Fibroblast of the aortic adventitia (primary cell): ENCODE measurements around the gene CDKN2D. TPM values are rescaled to one million over a fixed set of nuclear protein-coding genes. Genes with fewer than 3 reads are reported as not detected.
A peak's percentile ranks its signal among the peaks of the same experiment; 100 is the strongest.
"Not testable (repeated sequence)": the region's sequence is repeated elsewhere in the genome, so short reads cannot be mapped to it uniquely, and the experiment has no call there.

Experiments used
- DNase-seq: peaks from one replicate; pipeline ENCODE4 v3.0.0-alpha.2; 2010; ENCODE audit warnings: low read depth
- H3K4me3 ChIP-seq: 2 replicates; pipeline ENCODE4 v1.5.1; 2011; ENCODE audit warnings: low read depth, mild to moderate bottlenecking, control low read depth, low read length, moderate library complexity
- total RNA-seq: library from RNA; depleted of rRNA; stranded (reverse); fragments of >200 nt; gene quantifications from 2 replicates; pipeline ENCODE4 v1.2.3, GENCODE V29; 2012; ENCODE audit warnings: low replicate concordance
- TF ChIP-seq, protein P1 (sequence below): IDR thresholded peaks from 2 replicates; pipeline ENCODE4 v1.5.1; 2011; ENCODE audit warnings: mild to moderate bottlenecking, low read length, control low read depth, inconsistent platforms; ENCODE audit not compliant: insufficient read depth

CDKN2D gene
- total RNA-seq, 1 donor: 9.2 TPM

DNA sequence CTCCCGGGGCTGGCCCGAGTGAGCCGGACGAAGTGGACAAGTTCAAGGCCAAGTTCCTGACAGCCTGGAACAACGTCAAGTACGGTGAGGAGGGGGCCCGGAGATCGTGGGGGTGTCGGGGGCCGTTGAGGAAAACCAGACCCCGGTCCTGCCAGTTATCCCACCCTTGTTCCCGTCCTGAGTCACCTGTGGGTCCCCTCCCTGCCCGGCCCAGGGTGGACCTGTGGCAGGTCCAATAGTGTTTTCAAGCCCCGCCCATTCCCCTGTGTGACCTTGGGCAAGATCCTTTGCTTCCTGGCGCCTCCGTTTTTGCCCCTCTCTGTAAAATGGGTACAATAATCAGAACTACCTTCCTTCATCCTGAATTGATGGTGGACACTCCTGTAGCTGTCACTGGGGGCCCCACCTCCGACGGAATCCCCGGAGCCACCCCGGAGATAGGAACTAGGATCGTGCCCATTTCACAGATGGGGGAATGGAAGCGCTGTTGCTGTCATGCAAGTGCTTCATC is 24.5 kb downstream of the CDKN2D start:
- peak overlapping the region; percentile 81 for H3K4me3 ChIP-seq
- DNase-seq: no peak
- TF ChIP-seq, protein P1, sequence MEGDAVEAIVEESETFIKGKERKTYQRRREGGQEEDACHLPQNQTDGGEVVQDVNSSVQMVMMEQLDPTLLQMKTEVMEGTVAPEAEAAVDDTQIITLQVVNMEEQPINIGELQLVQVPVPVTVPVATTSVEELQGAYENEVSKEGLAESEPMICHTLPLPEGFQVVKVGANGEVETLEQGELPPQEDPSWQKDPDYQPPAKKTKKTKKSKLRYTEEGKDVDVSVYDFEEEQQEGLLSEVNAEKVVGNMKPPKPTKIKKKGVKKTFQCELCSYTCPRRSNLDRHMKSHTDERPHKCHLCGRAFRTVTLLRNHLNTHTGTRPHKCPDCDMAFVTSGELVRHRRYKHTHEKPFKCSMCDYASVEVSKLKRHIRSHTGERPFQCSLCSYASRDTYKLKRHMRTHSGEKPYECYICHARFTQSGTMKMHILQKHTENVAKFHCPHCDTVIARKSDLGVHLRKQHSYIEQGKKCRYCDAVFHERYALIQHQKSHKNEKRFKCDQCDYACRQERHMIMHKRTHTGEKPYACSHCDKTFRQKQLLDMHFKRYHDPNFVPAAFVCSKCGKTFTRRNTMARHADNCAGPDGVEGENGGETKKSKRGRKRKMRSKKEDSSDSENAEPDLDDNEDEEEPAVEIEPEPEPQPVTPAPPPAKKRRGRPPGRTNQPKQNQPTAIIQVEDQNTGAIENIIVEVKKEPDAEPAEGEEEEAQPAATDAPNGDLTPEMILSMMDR: no peak

DNA sequence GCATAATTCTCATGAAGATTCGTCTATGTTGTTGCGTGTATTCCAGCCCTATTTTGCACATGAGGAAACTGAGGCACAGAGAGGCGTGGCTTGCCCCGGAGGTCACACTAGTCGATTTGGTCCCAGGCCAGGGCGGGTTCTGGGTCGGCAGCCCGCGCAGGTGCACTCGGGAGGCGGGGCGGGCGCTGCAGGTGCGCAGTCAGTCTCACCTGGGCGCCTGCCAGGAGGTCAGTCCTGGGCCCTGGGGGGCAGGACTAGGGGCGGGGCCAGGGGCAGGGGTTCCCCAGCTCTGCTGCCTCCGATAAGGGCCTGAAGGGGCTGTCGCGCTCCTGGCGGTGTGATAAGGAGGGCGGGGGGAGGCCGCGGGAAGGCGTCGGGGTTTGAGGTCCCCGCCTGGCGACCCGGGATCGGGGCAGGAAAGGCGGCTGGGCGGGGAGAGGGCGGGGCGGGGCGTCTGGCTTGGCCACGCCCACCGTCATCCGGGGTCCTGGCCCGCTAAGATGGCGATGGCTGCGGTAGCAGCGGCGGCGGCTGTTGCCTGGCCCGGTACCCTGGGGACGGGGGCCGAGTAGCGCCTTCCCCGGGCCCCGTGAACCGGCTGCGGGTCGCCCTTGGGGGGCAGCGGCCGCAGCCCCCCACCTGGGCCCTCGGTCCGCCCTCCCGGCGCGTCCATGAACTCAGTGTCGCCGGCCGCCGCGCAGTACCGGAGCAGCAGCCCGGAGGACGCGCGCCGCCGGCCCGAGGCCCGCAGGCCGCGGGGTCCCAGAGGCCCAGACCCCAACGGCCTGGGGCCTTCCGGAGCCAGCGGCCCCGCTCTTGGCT is 25.1 kb downstream of the CDKN2D start, which contains the start of gene ATG4D:
ATG4D (plus strand) TSS at position 485 of the 822 bp plus-strand sequence; CDS start at position 672, 187 bp downstream.
- TF ChIP-seq, protein P1: no peak
- DNase-seq: peak; percentile 53
- peak within 1 kb of the TSS; percentile 81 for H3K4me3 ChIP-seq

DNA sequence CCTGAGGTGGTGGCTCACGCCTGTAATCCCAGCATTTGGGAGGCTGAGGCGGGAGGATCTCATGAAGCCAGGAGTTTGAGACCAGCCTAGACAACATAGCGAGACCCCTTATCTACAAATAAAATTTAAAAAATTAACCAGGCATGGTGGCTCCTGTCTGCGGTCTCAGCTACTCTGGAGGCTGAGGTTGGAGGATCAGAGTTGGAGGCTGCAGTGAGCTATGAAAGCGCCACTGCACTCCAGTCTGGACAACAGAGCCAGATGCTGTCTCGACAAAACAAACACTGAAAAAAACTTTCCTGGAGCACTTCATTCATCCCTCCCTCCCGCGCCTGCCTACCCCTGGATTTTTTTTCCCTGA is 25.7 kb downstream of the CDKN2D start:
- TF ChIP-seq, protein P1: no peak
- no peak overlapping the region for H3K4me3 ChIP-seq
- no peak for DNase-seq

DNA sequence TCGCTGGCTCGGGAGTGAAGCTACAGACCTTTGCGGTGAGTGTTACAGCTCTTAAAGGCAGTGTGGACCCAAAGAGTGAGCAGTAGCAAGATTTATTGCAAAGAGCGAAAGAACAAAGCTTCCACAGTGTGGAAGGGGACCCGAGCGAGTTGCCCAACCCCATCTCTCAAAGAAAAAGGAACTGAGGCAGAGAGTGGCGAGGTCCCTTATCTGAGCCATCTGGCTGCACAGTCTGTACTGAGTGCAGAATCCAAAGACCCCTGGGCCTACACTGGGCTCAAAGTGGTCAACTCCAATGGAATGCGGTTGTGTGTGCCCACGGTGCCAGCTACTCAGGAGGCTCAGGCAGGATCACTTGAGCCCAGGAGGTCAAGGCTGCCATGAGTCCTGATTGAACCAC is 29.8 kb downstream of the CDKN2D start:
- H3K4me3 ChIP-seq, DNase-seq: not testable (repeated sequence)

DNA sequence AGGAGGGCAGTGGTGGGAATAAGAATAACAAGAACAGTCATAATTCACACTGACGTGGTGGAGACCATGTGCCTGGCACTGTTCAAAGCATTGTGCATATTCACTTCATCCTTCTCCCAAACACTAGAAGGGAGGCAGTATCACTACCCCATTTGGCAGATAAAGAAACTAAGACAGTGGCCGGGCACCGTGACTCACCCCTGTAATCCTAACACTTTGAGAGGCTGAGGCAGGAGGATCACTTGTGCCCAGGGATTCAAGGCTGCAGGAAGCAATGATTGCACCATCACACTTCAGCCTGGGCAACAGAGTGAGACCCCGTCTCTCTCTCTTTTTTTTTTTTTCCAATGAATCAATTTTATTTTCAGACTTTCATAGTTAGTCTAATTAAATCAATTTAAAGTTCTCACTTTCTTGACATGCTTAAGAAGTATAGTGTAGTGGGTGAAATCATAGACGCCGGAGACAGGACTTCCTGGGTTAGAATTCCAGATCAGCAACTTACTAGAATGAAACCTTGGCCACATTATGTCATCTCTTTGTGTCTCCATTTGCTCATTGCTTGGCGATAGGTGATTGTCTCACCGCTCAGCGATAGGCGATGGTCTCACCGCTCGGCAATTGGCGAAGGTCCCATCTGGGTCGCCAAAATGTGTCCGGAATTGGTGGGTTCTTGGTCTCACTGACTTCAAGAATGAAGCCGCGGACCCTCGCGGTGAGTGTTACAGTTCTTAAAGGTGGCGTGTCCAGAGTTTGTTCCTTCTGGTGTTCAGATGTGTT is 30.4 kb downstream of the CDKN2D start:
- no peak overlapping the region for H3K4me3 ChIP-seq
- TF ChIP-seq, protein P1: no peak
- DNase-seq: no peak

DNA sequence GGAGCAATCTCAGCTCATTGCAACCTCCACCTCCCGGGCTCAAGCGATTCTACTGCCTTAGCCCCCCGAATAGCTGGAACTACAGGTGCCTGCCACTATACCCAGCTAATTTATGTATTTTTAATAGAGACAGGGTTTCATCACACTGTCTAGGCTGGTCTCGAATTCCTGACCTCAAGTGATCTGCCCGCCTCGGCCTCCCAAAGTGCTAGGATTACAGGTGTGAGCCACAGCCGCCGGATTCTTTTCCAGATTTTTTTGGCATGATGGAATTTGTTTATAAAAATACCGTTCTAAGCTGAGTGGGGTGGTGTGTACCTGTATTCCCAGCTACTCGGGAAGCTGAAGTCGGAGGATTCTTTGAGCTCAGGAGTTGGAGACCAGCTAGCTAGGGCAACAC is 31.1 kb downstream of the CDKN2D start:
- TF ChIP-seq, protein P1: no peak
- H3K4me3 ChIP-seq: no peak overlapping the region
- no peak for DNase-seq

DNA sequence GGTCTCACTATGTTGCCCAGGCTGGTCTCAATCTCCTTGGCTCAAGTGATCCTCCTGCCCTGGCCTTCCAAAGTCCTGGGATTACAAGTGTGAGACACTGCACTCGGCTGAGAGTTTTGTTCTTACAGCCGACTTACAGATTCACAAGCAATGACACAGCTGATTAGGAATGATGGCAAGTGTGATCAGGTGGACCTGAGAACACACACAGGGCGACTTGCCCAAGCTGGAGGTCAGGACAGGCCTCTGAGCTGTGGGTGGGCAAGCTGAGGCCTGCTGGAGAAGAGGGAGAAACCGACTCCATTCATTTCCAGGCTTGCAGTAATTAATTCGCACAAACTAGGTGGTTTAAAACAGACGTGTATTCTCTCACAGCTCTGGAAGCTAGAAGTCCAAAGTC is 33.2 kb downstream of the CDKN2D start:
- TF ChIP-seq, protein P1: no peak
- no peak overlapping the region for H3K4me3 ChIP-seq
- no peak for DNase-seq
